Mesenchymal stem cell (in vitro differentiated cells and primary cell): ENCODE data around the gene ARHGAP18.

Source experiments
- DNase-seq: peaks from one replicate; pipeline ENCODE4 v3.0.0-alpha.2; 2013
- H2AFZ ChIP-seq: one replicate; pipeline ENCODE4 v1.6.1; 2013; ENCODE audit warnings: low read depth, mild to moderate bottlenecking, control low read depth, inconsistent platforms, low read length, moderate library complexity
- H2AK5ac ChIP-seq: 2 replicates; pipeline ENCODE4 v1.6.1; 2013; ENCODE audit warnings: low read length, moderate library complexity, mild to moderate bottlenecking, inconsistent platforms; ENCODE audit not compliant: severe bottlenecking
- H2BK120ac ChIP-seq: one replicate; pipeline ENCODE4 v1.6.1; 2013; ENCODE audit warnings: low read depth, mild to moderate bottlenecking, inconsistent platforms, low read length, moderate library complexity
- H2BK12ac ChIP-seq, 2 experiments: one replicate each; pipeline ENCODE4 v1.6.1; 2013; ENCODE audit warnings: inconsistent platforms in 2 of 2, low read length in 2 of 2, mild to moderate bottlenecking in 2 of 2, moderate library complexity in 2 of 2, control low read depth in 1 of 2
- H2BK15ac ChIP-seq: one replicate; pipeline ENCODE4 v1.6.1; 2013; ENCODE audit warnings: mild to moderate bottlenecking, low read depth, inconsistent platforms; ENCODE audit not compliant: poor library complexity, severe bottlenecking
- H2BK5ac ChIP-seq: 2 replicates; pipeline ENCODE4 v1.6.1; 2013; ENCODE audit warnings: low read depth, mild to moderate bottlenecking, low read length, control low read depth, inconsistent platforms; ENCODE audit not compliant: poor library complexity, severe bottlenecking
- H3K14ac ChIP-seq, 2 experiments: one replicate each; pipeline ENCODE4 v1.6.1; 2013; ENCODE audit warnings: inconsistent platforms in 2 of 2, low read length in 2 of 2, control low read depth in 1 of 2, mild to moderate bottlenecking in 1 of 2, moderate library complexity in 1 of 2
- H3K18ac ChIP-seq, 2 experiments: one replicate each; pipeline ENCODE4 v1.6.1; 2013; ENCODE audit warnings: inconsistent platforms in 2 of 2, low read length in 2 of 2, control low read depth in 1 of 2, low read depth in 1 of 2, mild to moderate bottlenecking in 1 of 2
- H3K23ac ChIP-seq, 2 experiments: one replicate each; pipeline ENCODE4 v1.6.1; 2013; ENCODE audit warnings: inconsistent platforms in 2 of 2, low read length in 2 of 2, mild to moderate bottlenecking in 2 of 2, moderate library complexity in 2 of 2, control low read depth in 1 of 2
- H3K27ac ChIP-seq: 2 replicates; pipeline ENCODE4 v1.5.1; 2013; ENCODE audit warnings: mild to moderate bottlenecking, moderate library complexity, low read length, control low read depth, inconsistent platforms; ENCODE audit not compliant: poor library complexity, severe bottlenecking
- H3K27me3 ChIP-seq, 2 experiments: 2 replicates each; pipeline versions ENCODE4 v1.6.1 to v1.7.0; 2013; ENCODE audit warnings: low read length in 2 of 2, mild to moderate bottlenecking in 2 of 2, moderate library complexity in 2 of 2, control low read depth in 1 of 2, inconsistent platforms in 1 of 2; ENCODE audit not compliant: control insufficient read depth in 1 of 2, insufficient read depth in 1 of 2
- H3K36me3 ChIP-seq, 2 experiments: 2 replicates each; pipeline versions ENCODE4 v1.6.1 to v1.7.0; 2013; ENCODE audit warnings: low read length in 2 of 2, control low read depth in 1 of 2, inconsistent platforms in 1 of 2, low read depth in 1 of 2, mild to moderate bottlenecking in 1 of 2; ENCODE audit not compliant: insufficient read depth in 2 of 2, control insufficient read depth in 1 of 2
- H3K4ac ChIP-seq, 2 experiments: one replicate each; pipeline ENCODE4 v1.6.1; 2013; ENCODE audit warnings: inconsistent platforms in 2 of 2, low read length in 2 of 2, mild to moderate bottlenecking in 2 of 2, moderate library complexity in 2 of 2, control low read depth in 1 of 2, low read depth in 1 of 2
- H3K4me1 ChIP-seq: 2 replicates; pipeline ENCODE4 v1.6.1; 2013; ENCODE audit warnings: low read depth, low read length, control low read depth; ENCODE audit not compliant: control insufficient read depth, insufficient read depth
- H3K4me2 ChIP-seq: 2 replicates; pipeline ENCODE4 v1.6.1; 2013; ENCODE audit warnings: low read length, mild to moderate bottlenecking, inconsistent platforms; ENCODE audit not compliant: poor library complexity, severe bottlenecking
- H3K4me3 ChIP-seq, 2 experiments: 2 replicates each; pipeline versions ENCODE4 v1.5.1 to v1.7.0; 2013; ENCODE audit warnings: low read length in 2 of 2, mild to moderate bottlenecking in 2 of 2, control low read depth in 1 of 2, low read depth in 1 of 2; ENCODE audit not compliant: insufficient read depth in 1 of 2
- H3K79me1 ChIP-seq: replicated peaks from 2 replicates; pipeline ENCODE4 v1.6.1; 2013; ENCODE audit warnings: mild to moderate bottlenecking, control low read depth, low read length, inconsistent platforms; ENCODE audit not compliant: poor library complexity, severe bottlenecking
- H3K9ac ChIP-seq: 2 replicates; pipeline ENCODE4 v1.7.0; 2013; ENCODE audit warnings: mild to moderate bottlenecking, low read length, moderate library complexity
- H3K9me3 ChIP-seq: 2 replicates; pipeline ENCODE4 v1.7.0; 2013; ENCODE audit warnings: mild to moderate bottlenecking, low read length; ENCODE audit not compliant: control insufficient read depth
- H4K8ac ChIP-seq: one replicate; pipeline ENCODE4 v1.6.1; 2013; ENCODE audit warnings: inconsistent platforms, mild to moderate bottlenecking, low read length, moderate library complexity
- H4K91ac ChIP-seq: one replicate; pipeline ENCODE4 v1.6.1; 2013; ENCODE audit warnings: mild to moderate bottlenecking, low read length, inconsistent platforms
- WGBS: methylation state at CpG from one replicate; pipeline ENCODE4 v1.1.7; 2013; ENCODE audit warnings: mixed read lengths; 5-methylcytosine and 5-hydroxymethylcytosine counted together

ARHGAP18 gene

DNA sequence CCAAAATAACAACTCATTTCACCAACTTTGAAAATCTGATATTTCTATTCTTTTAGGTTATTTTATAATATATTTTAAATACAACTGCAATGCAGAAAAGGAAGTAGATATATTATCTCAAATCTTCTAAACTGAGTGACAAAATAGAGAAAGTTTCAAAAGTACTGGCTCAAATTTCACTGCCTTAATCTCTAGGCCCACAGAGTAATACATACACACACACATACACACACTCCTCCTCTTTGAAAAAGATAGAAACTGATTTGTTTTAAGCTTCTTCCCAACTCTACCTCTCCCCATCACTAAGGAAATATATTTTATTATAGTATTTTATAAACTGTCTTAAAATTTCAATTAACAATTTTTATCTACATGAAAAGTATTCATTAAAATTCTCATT, 36.2 kb downstream of the ARHGAP18 start:
- Histone ChIP-seq H3K4ac (no peak overlapping the region), H3K14ac (no peak overlapping the region), H3K27ac (peak overlapping the region; percentile 97), H2AFZ (no peak overlapping the region), H3K18ac (no peak overlapping the region), H4K91ac (no peak overlapping the region), H2BK120ac (no peak overlapping the region), H3K4me3 (no peak overlapping the region), H3K9ac (peak overlapping the region; percentile 4), H2BK12ac (no peak overlapping the region), H3K9me3 (no peaks in the 10 kb centered on the region), H2BK15ac (no peak overlapping the region), H3K23ac (no peak overlapping the region), H3K4me1 (peaks cover 9% of the 10 kb centered on the region), H3K36me3 (peaks cover 0 to 6% of the 10 kb centered on the region in 2 experiments), H3K79me1 (peaks cover 2% of the 10 kb centered on the region), H3K27me3 (no peaks in the 10 kb centered on the region), H2BK5ac (no peak overlapping the region), H2AK5ac (no peak overlapping the region), H4K8ac (no peak overlapping the region), H3K4me2 (no peak overlapping the region)
- no peak for DNase-seq

DNA sequence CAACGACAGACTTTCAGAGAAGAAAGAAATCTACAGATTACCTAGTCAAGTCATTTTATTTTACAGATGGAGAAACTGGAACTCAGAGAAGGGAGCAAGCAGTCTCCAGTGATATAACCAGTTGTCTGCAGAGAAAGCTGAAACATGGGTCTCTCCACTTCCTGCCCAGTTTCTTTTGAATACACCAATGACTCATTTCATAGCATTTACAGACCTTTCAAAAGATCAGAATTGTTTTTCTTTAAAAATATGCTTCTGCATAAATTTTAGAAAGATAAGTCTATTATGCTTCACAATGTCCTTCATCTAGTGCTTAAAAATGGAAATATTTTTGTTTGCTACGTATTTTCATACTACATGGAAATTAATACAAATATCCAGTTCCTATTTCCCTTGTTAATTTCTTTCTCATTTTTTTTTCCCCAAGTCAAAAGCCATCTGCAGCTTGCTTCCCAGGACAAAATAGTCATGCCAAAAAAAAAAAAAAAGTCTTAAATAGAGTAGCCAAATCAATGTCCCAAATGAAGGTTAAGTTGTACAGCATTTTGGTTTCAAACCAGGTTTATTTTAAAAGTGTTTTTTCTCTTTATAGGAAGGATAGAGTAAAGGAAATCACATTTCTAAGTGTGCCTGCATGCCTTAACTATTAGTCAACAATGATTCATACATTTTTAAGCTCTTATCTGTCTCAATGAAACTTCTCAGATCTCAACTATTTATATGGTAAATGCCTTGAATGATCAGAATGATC, 36.9 kb downstream of the ARHGAP18 start:
- Histone ChIP-seq H3K4me1 (peaks cover 13% of the 10 kb centered on the region), H2BK15ac (no peak overlapping the region), H2AK5ac (no peak overlapping the region), H3K4me3 (peak overlapping the region in 1 of 2 experiments; percentile 17), H3K18ac (no peak overlapping the region), H3K4me2 (no peak overlapping the region), H2BK120ac (no peak overlapping the region), H2BK12ac (no peak overlapping the region), H4K91ac (no peak overlapping the region), H4K8ac (no peak overlapping the region), H3K9me3 (no peaks in the 10 kb centered on the region), H3K27me3 (no peaks in the 10 kb centered on the region), H3K27ac (peak overlapping the region; percentile 95), H3K79me1 (peaks cover 5% of the 10 kb centered on the region), H3K9ac (peak overlapping the region; percentile 61), H3K14ac (no peak overlapping the region), H3K36me3 (peaks cover 3 to 6% of the 10 kb centered on the region in 2 experiments), H3K23ac (no peak overlapping the region), H2BK5ac (no peak overlapping the region), H3K4ac (no peak overlapping the region), H2AFZ (no peak overlapping the region)
- peak; percentile 81 for DNase-seq
- WGBS = 0% methylated on average over 1 of the region's 2 CpGs

DNA sequence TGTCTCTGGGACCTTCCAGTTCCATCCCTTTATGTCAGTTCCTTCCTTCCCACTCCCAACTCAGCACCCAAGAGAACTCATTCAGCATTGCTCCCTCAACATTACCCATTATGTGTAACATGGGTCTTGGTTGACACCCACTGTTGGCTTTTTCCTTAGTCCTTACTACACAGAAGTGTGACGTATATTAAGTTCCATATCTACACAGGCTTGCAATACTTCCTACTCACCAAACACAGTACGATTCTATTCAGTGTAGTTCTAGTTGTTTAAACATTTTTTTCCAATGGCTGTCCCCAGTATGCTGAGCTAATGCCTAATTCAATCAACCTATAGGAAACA, 37.7 kb downstream of the ARHGAP18 start:
- Histone ChIP-seq H3K79me1 (peaks cover 5% of the 10 kb centered on the region), H2BK12ac (peak overlapping the region; percentile 26 to 93), H4K91ac (peak overlapping the region; percentile 78), H3K14ac (no peak overlapping the region), H3K9ac (peak overlapping the region; percentile 61), H4K8ac (peak overlapping the region; percentile 83), H2AK5ac (peak overlapping the region; percentile 96), H3K4me3 (peak overlapping the region in 1 of 2 experiments; percentile 17), H3K4me2 (no peak overlapping the region), H3K23ac (no peak overlapping the region), H3K9me3 (no peaks in the 10 kb centered on the region), H3K36me3 (peaks cover 3 to 6% of the 10 kb centered on the region in 2 experiments), H3K27me3 (no peaks in the 10 kb centered on the region), H2AFZ (no peak overlapping the region), H2BK5ac (peak overlapping the region; percentile 58), H3K4me1 (peaks cover 13% of the 10 kb centered on the region), H3K27ac (peak overlapping the region; percentile 95), H2BK120ac (peak overlapping the region; percentile 45), H2BK15ac (peak overlapping the region; percentile 15), H3K4ac (peak overlapping the region; percentile 59 to 69), H3K18ac (peak overlapping the region; percentile 44 to 97)
- 92% methylated on average over 2 of the region's 2 CpGs for WGBS
- DNase-seq = no peak

DNA sequence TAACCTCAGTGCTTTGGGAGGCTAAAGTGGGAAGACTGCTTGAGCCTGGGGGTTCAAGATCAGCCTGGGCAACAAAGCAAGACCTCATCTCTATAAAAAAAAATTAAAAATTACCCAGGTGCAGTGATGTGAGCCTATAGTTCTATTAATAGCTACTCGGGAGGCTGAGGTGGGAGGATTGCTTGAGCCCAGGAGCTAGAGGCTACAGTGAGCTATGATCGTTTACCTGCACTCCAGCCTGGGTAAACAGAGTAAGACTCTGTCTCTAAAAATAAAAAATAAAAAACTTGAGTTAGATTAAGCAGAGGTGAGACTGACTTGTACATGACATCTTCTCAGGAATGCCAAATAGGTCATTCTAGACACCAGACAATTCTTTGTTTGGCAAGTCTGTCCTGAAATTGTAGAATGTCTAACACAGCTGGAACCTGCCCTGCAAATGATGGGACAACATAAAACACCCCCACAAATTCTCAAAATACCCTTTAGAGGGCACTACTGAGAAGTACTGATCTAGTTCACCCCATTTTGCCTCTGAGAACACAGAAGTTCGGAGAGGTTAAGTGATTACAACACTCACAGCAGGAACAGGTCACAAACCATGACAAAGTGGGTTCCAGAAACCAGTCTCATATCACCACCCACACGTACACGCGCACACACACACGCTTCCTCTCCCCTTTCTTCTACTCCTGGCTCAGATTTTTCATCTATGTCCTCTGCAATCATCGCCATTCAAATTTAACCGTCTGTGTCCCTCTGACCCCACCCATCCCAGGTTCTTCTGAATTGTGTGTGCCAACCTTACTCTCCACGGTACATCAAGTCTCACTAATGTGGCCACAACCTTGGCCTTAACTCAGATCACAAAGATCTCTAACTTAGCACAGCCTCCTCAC, 38.3 kb downstream of the ARHGAP18 start:
- H3K27me3 ChIP-seq = no peaks in the 10 kb centered on the region
- H4K91ac ChIP-seq = peak overlapping the region; percentile 78
- H3K36me3 ChIP-seq = peaks cover 3 to 6% of the 10 kb centered on the region in 2 experiments
- H3K18ac ChIP-seq = peak overlapping the region; percentile 44 to 97
- no peaks in the 10 kb centered on the region for H3K9me3 ChIP-seq
- H3K4me1 ChIP-seq = peaks cover 13% of the 10 kb centered on the region
- WGBS = 91% methylated on average over 9 of the region's 10 CpGs
- H3K9ac ChIP-seq = peak overlapping the region; percentile 61
- H2BK15ac ChIP-seq = peak overlapping the region; percentile 15
- H2BK12ac ChIP-seq = peak overlapping the region; percentile 26 to 93
- peak overlapping the region; percentile 96 for H2AK5ac ChIP-seq
- peaks cover 5% of the 10 kb centered on the region for H3K79me1 ChIP-seq
- H3K4ac ChIP-seq = peak overlapping the region; percentile 59 to 69
- peak overlapping the region; percentile 58 for H2BK5ac ChIP-seq
- no peak overlapping the region for H3K23ac ChIP-seq
- peak overlapping the region in 1 of 2 experiments; percentile 17 for H3K4me3 ChIP-seq
- H3K14ac ChIP-seq = no peak overlapping the region
- peak overlapping the region; percentile 95 for H3K27ac ChIP-seq
- no peak overlapping the region for H2AFZ ChIP-seq
- no peak overlapping the region for H3K4me2 ChIP-seq
- peak overlapping the region; percentile 83 for H4K8ac ChIP-seq
- peak overlapping the region; percentile 45 for H2BK120ac ChIP-seq
- DNase-seq = no peak
